Naive B cell (primary cell): ENCODE data around the gene MAMSTR. TPM values are rescaled to one million over a fixed set of nuclear protein-coding genes. Genes with fewer than 3 reads are reported as not detected.
A peak's percentile ranks its signal among the peaks of the same experiment; 100 is the strongest.

Source experiments
- ATAC-seq, 2 donors: fragments of 150-1000 bp; cut with Tn5 transposase; 2 replicates each; pipeline ENCODE4 v1.10.0; 2021; ENCODE audit warnings: low read depth in 2 of 2, mild to moderate bottlenecking in 2 of 2, moderate library complexity in 2 of 2
- DNase-seq: peaks from one replicate; pipeline ENCODE4 v3.0.0; 2022
- H3K27ac Mint-ChIP-seq, 6 donors: one replicate each; pipeline ENCODE4 v1.8.0; 2020 to 2022; ENCODE audit warnings: mild to moderate bottlenecking in 6 of 6, mixed read lengths in 6 of 6, moderate library complexity in 5 of 6, inconsistent platforms in 2 of 6
- H3K27me3 Mint-ChIP-seq, 3 donors: one replicate each; pipeline ENCODE4 v1.8.0; 2021 to 2022; ENCODE audit warnings: mixed read lengths in 3 of 3, mild to moderate bottlenecking in 1 of 3
- H3K36me3 Mint-ChIP-seq, 2 donors: one replicate each; pipeline ENCODE4 v1.8.0; 2020 to 2022; ENCODE audit warnings: mixed read lengths in 2 of 2, inconsistent platforms in 1 of 2, mild to moderate bottlenecking in 1 of 2
- H3K4me1 Mint-ChIP-seq, 3 donors: one replicate each; pipeline ENCODE4 v1.8.0; 2020 to 2022; ENCODE audit warnings: mixed read lengths in 3 of 3, inconsistent platforms in 1 of 3, mild to moderate bottlenecking in 1 of 3, moderate library complexity in 1 of 3
- H3K4me3 Mint-ChIP-seq, 8 donors: one replicate each; pipeline ENCODE4 v1.8.0; 2020 to 2022; ENCODE audit warnings: mild to moderate bottlenecking in 8 of 8, mixed read lengths in 8 of 8, moderate library complexity in 8 of 8, inconsistent platforms in 2 of 8
- H3K9me3 Mint-ChIP-seq, 7 donors: one replicate each; pipeline ENCODE4 v1.8.0; 2020 to 2022; ENCODE audit warnings: mixed read lengths in 7 of 7, mild to moderate bottlenecking in 5 of 7, inconsistent platforms in 2 of 7, moderate library complexity in 1 of 7
- polyA plus RNA-seq, 6 donors: library from polyadenylated mRNA; unstranded; fragments of 300-500 nt; fragmentation: Illumina TruSeq; gene quantifications; one replicate each; pipeline ENCODE4 v1.2.3, GENCODE V29; 2021; ENCODE audit warnings: low read depth in 6 of 6

The MAMSTR gene
- polyA plus RNA-seq, 6 donors from 2014 or later = 0.21 to 0.70 (median 0.31) TPM; not detected in 1

DNA sequence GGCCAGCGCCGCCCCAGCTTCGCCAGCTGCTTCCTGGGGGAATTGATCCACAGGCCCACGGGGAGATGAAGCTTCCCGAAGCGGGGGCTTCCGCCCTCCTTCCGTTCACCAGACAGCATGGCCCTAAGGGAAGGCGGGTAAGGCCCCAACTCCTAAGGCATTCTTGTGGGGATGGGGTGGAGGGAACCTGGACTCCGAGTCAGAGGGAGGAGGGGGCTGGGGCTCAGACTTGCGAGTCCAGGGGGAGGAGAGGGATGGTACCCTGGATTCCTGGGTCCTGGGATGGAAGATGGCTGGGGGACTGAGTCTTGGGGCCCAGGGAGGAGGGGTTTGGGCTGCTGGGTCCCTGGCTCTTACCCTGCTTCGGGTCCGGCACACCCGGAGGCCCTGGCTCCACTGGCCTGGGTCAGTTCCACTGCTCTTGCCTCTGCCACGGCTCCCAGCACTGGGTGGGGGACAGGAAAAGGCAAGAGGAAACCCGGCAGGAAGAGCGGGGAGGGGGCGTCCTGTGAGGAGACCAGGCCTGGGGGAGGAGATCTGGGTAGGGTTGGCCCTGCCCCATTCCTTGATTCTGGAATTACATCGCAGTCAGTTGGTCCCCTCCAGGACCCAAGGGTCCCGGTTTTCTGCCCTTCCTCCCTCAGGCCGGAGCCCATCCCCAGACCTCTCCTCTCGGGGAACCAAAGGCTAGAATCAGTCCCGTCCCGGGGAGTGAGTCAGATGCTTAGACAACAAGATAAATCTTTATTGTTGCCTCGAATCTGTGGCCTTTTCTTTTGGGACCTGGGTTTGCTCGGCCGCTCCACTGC is 20.8 kb upstream of the MAMSTR start, which contains the start of gene RASIP1:
Gene RASIP1, minus strand, starts transcription at position 447 of the 809 bp plus-strand sequence. Its CDS starts 328 bp downstream, at position 119.
- DNase-seq (no peak), ATAC-seq (no peak)
- H3K4me1 Mint-ChIP-seq = peaks cover 8 to 19% (median 16%) of the 10 kb centered on the region in 3 donors
- peaks cover 13 to 45% (median 20%) of the 10 kb centered on the region in 3 donors for H3K27me3 Mint-ChIP-seq
- H3K4me3 Mint-ChIP-seq = peak within 1 kb of the TSS in 7 of 8 donors; percentile 12 to 88 (median 51)
- H3K9me3 Mint-ChIP-seq = peaks cover 0 to 5% (median 0%) of the 10 kb centered on the region in 7 donors
- H3K36me3 Mint-ChIP-seq = no peaks in the 10 kb centered on the region
- peak within 1 kb of the TSS in 1 of 6 donors; percentile 12 for H3K27ac Mint-ChIP-seq

DNA sequence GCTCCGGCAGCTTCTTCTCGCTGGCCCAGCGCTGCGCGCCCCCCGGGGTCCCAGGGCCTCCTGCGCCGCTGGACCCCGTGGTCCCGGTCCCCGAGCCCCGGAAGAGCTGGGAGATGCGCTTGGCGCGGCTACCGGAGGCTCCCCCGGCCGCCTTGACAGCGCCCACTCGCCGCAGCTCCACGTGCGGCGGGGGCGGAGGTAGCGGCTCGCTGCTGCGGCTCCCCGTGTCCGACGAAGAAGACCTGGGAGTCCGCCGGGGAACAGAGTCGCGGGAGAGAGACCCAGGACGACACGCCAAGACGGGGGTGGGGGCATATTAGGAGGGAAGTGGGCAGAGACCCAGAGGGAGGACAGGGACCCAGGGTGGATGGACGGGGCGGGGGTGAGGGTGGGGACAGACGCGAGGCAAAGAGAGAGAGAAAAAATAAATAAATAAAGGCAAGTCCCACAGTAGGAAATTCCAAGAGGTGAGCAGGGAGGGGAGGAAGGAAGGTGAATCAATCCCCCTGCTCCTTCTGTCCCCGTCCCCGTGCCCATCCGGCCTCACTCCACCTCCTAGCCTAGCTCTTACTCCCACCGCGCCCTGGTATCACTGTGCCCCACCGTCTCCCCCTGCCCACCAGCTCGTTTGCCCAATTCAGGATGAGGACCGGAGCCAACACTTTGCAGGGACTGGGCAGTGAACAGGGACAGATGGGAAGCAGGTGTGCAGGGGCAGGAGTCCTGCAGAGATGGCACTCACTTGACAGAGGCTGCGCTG is 20.1 kb upstream of the MAMSTR start:
- no peak overlapping the region for H3K27ac Mint-ChIP-seq
- peaks cover 8 to 19% (median 16%) of the 10 kb centered on the region in 3 donors for H3K4me1 Mint-ChIP-seq

DNA sequence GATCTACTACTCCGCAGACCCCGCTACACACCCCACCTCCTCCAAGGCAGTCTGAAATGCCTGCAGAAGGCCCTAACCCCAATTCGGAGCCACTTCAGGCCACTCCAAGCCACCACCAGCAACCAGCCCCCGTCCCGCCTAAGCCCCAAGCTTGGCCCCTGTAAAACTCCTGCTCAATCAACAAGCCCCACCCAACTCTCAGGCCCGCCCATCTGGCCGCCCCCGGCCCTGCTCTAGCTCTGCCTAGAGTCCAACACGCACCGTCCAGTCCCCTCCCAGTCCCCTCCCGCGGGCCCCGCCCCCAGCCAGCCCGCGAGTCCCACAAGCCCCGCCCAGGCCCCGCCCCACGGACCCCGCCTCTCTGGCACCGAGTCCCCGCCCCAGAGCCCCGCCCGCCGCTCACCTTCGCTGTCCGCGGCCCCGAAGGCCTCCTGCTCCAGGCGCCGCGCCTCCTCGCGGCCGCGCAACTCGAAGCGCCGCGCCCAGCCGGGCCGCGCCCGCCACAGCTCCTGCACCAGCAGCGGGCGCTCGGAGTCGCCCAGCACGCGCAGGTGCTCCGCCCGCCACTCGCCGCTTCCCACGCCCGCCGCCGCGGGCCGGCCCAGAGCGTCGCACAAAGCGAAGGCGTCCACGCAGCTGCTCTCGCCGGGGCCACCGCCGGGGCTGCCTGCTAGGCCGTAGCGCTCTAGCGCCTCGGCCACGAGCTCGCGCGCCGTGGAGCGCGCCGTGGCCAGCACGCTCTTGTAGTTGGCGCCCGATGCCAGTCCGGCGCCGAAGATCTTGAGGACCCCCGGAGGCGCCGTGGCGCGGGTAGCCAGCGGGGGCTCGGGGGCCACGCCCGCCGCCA is 19.3 kb upstream of the MAMSTR start:
- H3K9me3 Mint-ChIP-seq = peaks cover 0 to 5% (median 0%) of the 10 kb centered on the region in 7 donors
- peaks cover 8 to 19% (median 16%) of the 10 kb centered on the region in 3 donors for H3K4me1 Mint-ChIP-seq
- peak; percentile 87 to 90 for ATAC-seq
- no peaks in the 10 kb centered on the region for H3K36me3 Mint-ChIP-seq
- H3K4me3 Mint-ChIP-seq = peak overlapping the region; percentile 65 to 84 (median 68)
- H3K27me3 Mint-ChIP-seq = peaks cover 7 to 30% (median 10%) of the 10 kb centered on the region in 3 donors
- peak; percentile 80 for DNase-seq
- peak overlapping the region in 2 of 6 donors; percentile 39 to 49 for H3K27ac Mint-ChIP-seq

More for the DNA sequence above, 20.1 kb upstream of the MAMSTR start:
- DNase-seq (no peak), ATAC-seq (peak; percentile 2 to 3)
- Mint-ChIP-seq H3K36me3 (no peaks in the 10 kb centered on the region), H3K9me3 (peaks cover 0 to 5% (median 0%) of the 10 kb centered on the region in 7 donors), H3K4me3 (peak overlapping the region in 7 of 8 donors; percentile 3 to 88 (median 38)), H3K27me3 (peaks cover 10 to 38% (median 14%) of the 10 kb centered on the region in 3 donors)

DNA sequence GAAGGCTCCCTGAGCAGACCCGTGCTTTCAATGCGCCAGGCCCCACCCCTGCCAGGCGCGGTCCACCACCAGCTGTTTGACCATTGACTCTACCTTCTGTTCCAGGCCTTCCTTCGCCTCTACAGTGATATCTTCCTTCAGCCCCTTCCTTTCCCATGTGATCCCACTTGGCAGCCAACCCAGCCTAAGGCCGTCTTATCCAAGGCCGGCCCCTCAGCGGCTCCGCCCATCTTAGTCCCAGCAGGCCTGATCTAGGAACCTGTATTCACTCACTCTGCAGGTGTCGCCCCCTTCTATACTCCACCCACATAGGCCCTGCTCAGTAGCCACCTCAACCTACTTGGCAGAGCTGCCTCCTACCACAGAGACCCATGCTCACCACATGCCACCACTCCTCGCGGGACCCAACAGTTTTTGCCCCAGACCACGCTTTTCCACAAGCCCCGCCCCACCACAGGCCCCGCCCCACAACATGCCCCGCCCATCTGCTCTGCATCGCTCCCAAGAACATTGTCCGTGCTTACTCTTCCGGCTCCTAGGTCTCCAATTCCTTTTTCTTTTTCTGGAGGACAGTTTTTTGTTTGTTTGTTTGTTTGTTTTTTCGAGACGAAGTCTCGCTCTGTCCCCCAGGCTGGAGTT is 18.0 kb upstream of the MAMSTR start:
- ATAC-seq (no peak), DNase-seq (no peak)
- Mint-ChIP-seq H3K27me3 (peaks cover 0 to 22% (median 9%) of the 10 kb centered on the region in 3 donors), H3K9me3 (peaks cover 0 to 5% (median 0%) of the 10 kb centered on the region in 7 donors), H3K4me3 (peak overlapping the region in 6 of 8 donors; percentile 6 to 73 (median 65)), H3K4me1 (peaks cover 8 to 19% (median 16%) of the 10 kb centered on the region in 3 donors), H3K27ac (peak overlapping the region in 2 of 6 donors; percentile 2 to 15), H3K36me3 (no peaks in the 10 kb centered on the region)

DNA sequence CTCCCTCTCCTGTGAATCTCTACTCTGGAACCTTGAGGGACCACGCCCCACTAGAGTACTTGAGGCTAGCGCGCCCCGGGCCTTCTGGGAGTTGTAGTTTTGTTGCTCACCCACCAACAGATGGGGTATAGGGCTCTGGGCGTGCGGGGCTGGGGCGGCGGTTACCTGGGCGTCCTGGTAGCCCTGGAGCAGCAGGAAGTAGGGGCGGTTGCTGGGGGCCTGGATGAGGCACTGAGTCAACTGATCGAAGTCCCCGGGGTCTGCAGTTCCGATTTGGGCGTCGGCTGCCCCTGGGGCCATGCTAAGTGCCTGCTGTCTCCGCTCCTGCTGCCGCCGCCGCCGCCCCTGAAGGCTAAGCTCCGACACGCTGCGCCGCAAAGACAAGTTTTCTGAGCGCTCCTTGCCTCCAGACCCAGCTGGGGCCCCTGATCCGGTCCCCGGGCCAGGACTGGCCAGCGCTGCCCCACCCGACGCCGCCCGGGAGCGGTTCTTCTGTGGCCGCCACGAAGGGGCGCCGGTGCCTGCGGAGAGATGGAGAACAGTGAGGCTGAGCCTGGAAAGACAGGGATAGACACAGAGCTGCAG is 15.6 kb upstream of the MAMSTR start:
- no peak overlapping the region for H3K27ac Mint-ChIP-seq
- DNase-seq = no peak

DNA sequence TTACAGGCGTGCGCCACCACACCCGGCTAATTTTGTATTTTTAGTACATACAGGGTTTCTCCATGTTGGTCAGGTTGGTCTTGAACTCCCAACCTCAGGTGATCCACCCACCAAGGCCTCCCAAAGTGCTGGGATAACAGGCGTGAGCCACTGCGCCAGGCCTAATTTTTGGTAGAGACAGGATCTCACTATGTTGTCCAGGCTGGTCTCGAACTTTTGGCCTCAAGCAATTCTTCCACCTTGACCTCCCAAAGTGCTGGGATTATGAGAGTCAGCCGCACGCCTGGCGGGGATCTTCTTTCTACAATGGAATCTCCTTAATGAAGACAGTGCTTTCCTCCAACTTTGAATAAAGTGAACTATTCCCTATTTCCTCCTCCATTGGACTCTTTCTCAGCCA is 15.1 kb upstream of the MAMSTR start:
- ATAC-seq (no peak), DNase-seq (no peak)
- H3K9me3 Mint-ChIP-seq = peaks cover 0 to 9% (median 0%) of the 10 kb centered on the region in 7 donors
- peak overlapping the region in 2 of 8 donors; percentile 36 to 45 for H3K4me3 Mint-ChIP-seq
- peaks cover 4 to 6% (median 5%) of the 10 kb centered on the region in 3 donors for H3K4me1 Mint-ChIP-seq
- H3K27me3 Mint-ChIP-seq = peaks cover 0 to 6% (median 4%) of the 10 kb centered on the region in 3 donors
- no peaks in the 10 kb centered on the region for H3K36me3 Mint-ChIP-seq
- no peak overlapping the region for H3K27ac Mint-ChIP-seq

More for the DNA sequence above, 15.6 kb upstream of the MAMSTR start:
- H3K4me1 Mint-ChIP-seq = peaks cover 4 to 10% (median 5%) of the 10 kb centered on the region in 3 donors
- peak overlapping the region in 1 of 8 donors; percentile 45 for H3K4me3 Mint-ChIP-seq
- ATAC-seq = no peak
- no peaks in the 10 kb centered on the region for H3K36me3 Mint-ChIP-seq
- H3K27me3 Mint-ChIP-seq = peaks cover 4 to 6% (median 5%) of the 10 kb centered on the region in 3 donors
- peaks cover 0 to 9% (median 0%) of the 10 kb centered on the region in 7 donors for H3K9me3 Mint-ChIP-seq

- Mint-ChIP-seq H3K4me3 (no peak overlapping the region), H3K27ac (peak overlapping the region in 1 of 6 donors; percentile 77), H3K4me1 (peaks cover 4 to 9% (median 7%) of the 10 kb centered on the region in 3 donors), H3K36me3 (peaks cover 4 to 5% of the 10 kb centered on the region in 2 donors), H3K27me3 (peaks cover 0 to 6% (median 4%) of the 10 kb centered on the region in 3 donors), H3K9me3 (peaks cover 3 to 16% (median 8%) of the 10 kb centered on the region in 7 donors)
- ATAC-seq (no peak), DNase-seq (no peak)
Measured at GRCh38 chr19:48731452-48731851, 11.9 kb upstream of the MAMSTR start.

GRCh38 chr19:48728911-48729664 is 9.6 kb upstream of the MAMSTR start:
- Mint-ChIP-seq H3K36me3 (peaks cover 13 to 20% of the 10 kb centered on the region in 2 donors), H3K4me1 (peaks cover 18 to 26% (median 24%) of the 10 kb centered on the region in 3 donors), H3K27me3 (peaks cover 0 to 6% (median 4%) of the 10 kb centered on the region in 3 donors), H3K9me3 (peaks cover 12 to 26% (median 19%) of the 10 kb centered on the region in 7 donors), H3K27ac (no peak overlapping the region), H3K4me3 (no peak overlapping the region)
- DNase-seq (no peak), ATAC-seq (no peak)

GRCh38 chr19:48726556-48726955 is 7.0 kb upstream of the MAMSTR start:
- H3K9me3 Mint-ChIP-seq = peaks cover 12 to 26% (median 19%) of the 10 kb centered on the region in 7 donors
- peak overlapping the region in 4 of 8 donors; percentile 2 to 43 (median 27) for H3K4me3 Mint-ChIP-seq
- DNase-seq (peak; percentile 37), ATAC-seq (peak; percentile 70 to 79)
- peaks cover 20 to 26% (median 24%) of the 10 kb centered on the region in 3 donors for H3K4me1 Mint-ChIP-seq
- peaks cover 0 to 5% (median 0%) of the 10 kb centered on the region in 3 donors for H3K27me3 Mint-ChIP-seq
- H3K27ac Mint-ChIP-seq = peak overlapping the region; percentile 59 to 97 (median 82)
- H3K36me3 Mint-ChIP-seq = peaks cover 13 to 20% of the 10 kb centered on the region in 2 donors

DNA sequence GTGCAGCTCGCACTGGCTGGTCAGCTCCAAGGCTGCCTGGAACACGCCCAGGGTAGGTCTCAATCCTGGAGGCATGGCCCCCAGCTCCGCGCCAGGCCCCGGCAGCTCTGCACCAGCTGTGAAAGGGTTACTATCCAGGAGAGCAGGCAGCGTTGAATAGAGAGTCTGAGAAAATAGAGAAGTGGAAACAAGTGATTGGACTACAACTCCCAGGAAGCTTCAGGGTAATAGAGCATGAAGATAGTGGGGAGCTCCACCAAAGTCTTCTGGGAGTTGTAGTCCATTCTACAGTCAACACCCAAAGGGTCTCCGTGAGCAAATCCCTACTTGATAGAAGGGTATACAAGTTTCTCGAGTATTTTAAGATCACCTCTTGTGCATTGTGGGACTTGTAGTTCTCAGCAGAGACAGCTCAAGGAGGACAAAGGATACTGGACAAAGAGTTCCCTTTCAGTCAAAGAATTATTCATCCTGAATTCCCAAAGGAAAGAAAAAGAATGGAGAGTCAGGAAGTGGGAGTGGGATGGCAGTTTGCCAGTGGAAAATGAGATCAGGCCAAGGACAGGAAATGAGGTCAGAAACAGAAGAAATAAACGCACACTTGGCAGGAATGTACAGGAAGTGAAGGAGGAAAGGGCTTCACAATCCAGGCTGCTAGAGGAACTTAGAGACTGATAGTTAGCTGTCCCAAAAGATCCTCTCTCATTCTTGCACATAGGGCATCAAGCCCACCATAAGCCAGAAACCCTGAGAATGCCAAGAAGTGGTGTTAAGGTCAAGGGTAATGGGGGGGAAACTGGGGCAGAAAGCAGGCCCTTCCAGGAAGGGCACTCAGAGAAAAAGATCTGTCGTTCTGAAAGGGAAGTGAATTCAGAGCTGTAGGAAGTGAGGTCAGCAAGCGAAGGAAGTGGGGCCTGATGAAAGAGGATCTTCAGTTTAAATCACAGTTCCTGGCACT is 5.5 kb upstream of the MAMSTR start:
- Mint-ChIP-seq H3K4me3 (peak overlapping the region; percentile 20 to 77 (median 38)), H3K27me3 (no peaks in the 10 kb centered on the region), H3K36me3 (peaks cover 13 to 20% of the 10 kb centered on the region in 2 donors), H3K27ac (peak overlapping the region; percentile 35 to 93 (median 76)), H3K9me3 (peaks cover 12 to 26% (median 19%) of the 10 kb centered on the region in 7 donors), H3K4me1 (peaks cover 30 to 38% (median 37%) of the 10 kb centered on the region in 3 donors)
- peak; percentile 62 to 66 for ATAC-seq
- peak; percentile 74 for DNase-seq
